B cell (primary cell): ENCODE results near the gene MICALL2.

Source experiments
- EZH2 ChIP-seq: IDR thresholded peaks from 2 replicates; pipeline ENCODE4 v1.6.1; 2012; ENCODE audit warnings: borderline replicate concordance, low read depth, mild to moderate bottlenecking, moderate library complexity, low read length; ENCODE audit not compliant: insufficient read depth, poor library complexity, severe bottlenecking
- TF ChIP-seq, protein P1 (sequence below): fragments of 200-600 bp; IDR thresholded peaks from one replicate; pipeline ENCODE4 v1.8.0; 2022; ENCODE audit warnings: antibody characterized with exemption, mild to moderate bottlenecking

DNA sequence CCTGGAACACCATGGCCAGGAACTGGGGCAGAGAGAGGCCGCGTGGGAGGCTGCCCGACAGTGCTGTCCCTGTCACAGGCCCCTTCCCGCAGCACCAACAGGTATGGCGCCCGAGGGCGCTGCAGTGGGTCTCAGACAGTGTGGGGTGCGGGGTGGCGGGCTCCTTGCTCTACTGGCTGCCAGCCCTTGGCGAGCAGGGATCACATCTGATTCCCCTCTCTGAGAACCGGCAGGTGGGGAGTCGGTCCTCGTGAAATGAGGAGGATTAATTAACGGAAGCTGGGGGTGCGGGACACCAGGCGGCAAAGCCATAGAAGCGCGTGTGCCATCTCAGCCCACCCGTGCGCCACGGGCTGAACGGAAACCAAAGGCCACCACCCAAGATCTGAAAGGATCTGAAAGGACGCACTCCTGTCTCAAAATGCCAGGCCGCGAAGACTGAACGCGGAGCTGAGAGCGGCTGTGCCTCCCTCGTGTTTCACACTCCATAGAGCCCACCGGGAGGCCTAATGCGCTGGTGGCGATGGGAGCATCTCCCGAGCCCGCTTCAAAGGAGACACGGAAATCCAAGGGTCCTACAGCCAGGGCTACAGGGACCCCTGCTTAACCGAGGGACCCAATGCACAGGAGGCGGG lies 38.1 kb upstream of the MICALL2 start:
- TF ChIP-seq, protein P1, sequence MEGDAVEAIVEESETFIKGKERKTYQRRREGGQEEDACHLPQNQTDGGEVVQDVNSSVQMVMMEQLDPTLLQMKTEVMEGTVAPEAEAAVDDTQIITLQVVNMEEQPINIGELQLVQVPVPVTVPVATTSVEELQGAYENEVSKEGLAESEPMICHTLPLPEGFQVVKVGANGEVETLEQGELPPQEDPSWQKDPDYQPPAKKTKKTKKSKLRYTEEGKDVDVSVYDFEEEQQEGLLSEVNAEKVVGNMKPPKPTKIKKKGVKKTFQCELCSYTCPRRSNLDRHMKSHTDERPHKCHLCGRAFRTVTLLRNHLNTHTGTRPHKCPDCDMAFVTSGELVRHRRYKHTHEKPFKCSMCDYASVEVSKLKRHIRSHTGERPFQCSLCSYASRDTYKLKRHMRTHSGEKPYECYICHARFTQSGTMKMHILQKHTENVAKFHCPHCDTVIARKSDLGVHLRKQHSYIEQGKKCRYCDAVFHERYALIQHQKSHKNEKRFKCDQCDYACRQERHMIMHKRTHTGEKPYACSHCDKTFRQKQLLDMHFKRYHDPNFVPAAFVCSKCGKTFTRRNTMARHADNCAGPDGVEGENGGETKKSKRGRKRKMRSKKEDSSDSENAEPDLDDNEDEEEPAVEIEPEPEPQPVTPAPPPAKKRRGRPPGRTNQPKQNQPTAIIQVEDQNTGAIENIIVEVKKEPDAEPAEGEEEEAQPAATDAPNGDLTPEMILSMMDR, result no peak
- TF ChIP-seq EZH2, result no peak
